IPS-NIHi7 (cell line): ENCODE measurements around the gene GTPBP1.

Source experiments
- DNase-seq: peaks from one replicate; pipeline ENCODE4 v3.0.0; 2012; ENCODE audit warnings: mixed read lengths; ENCODE audit errors: extremely low spot score

The GTPBP1 gene

DNA sequence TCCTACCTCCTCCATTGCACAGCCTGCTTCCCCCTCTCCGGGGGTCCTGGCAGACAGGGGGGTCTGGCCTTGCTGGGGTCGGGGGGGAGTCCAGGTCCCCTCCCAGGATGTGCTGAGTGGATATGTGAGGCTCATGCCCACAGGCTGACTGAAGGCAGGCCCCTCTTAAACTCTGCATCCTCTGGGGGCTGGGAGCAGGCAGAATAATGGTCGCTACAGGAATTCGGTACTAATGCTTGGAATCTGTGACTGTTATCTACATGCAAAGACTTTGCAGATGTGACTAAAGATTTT lies 51.7 kb downstream of the GTPBP1 start:
- DNase-seq = no peak

GRCh38 chr22:38758276-38758945 lies 52.7 kb downstream of the GTPBP1 start:
- no peak for DNase-seq

GRCh38 chr22:38759005-38759404 lies 53.3 kb downstream of the GTPBP1 start:
- DNase-seq = no peak

DNA sequence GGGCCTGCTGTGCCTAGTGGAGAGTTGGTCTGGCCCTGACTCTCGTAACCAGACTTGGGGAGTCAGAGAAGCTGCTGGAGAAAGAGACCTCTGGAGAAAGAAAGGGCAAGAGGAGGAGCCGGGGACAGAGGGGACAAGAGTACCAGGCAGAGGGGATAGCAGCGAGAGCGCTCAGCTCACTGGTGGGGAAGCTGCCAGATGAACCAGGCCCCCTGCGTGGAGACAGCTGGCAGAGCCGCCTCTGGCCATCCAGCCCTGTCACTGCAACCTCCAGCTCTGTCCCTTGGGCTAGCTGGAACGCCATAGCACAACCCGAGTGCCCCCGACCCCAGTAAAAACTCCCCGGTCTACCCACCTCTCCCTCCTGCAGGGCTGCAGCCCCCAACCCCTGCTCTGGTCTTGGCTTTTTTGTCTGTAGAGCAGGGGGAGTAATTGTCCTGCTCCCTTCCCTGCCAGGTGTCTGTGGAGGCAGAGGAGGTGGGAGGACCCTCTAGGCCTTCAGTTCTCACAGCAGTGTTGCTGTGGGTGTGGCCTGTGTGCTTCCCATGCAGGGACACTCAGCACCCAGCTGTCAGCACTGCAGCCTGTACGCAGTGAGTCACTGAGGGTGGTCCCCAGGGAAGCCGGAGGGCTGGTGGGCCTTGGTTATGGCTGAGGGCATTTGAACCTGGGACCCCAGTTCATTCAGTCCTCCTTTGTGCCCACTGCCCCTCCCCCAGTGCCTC lies 54.9 kb downstream of the GTPBP1 start:
- no peak for DNase-seq

DNA sequence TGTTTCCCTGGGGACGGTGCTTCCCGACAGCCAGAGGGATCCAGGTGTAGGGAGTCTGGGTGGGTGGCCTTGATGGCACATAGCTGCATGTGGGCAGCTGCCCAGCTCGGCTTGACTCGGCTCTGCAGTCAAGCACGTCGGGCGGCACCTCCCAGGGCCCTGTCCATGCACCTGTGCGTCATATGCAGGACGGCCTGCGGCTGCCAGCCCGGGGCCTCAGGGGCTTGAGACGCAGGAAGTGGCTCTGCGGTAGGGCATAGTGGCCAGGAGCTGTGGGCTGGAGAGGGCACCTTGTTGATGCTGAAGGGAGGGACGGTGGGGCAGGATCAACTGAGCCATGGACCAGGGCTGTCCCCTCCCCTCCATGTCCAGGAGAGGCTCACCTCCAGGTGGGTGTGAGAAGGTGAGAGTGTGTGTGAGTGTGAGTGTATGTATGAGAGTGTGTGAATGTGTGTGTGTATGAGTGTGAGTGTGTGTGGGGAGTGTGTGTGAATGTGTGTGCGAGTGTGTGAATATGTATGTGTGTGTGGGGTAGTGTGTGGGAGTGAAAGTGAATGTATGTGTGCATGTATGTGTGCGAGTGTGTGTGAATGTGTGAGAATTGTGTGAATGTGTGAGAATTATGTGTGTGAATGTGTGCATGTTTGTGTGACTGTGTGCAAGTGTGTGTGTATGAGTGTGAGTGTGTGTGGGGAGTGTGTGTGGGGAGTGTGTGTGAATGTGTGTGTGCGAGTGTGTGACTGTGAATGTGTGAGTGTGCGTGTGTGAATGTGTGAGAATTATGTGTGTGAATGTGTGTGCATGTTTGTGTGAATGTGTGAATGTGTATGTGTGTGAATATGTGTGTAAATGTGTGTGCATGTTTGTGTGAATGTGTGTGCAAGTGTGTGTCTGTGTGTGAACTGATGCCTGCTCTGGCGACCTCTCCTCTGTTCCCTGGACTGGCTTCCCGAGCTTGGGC lies 55.7 kb downstream of the GTPBP1 start:
- DNase-seq = no peak

- no peak for DNase-seq
Observed at GRCh38 chr22:38762551-38762983, 56.8 kb downstream of the GTPBP1 start.

- DNase-seq = peak; percentile 95
Observed at GRCh38 chr22:38766076-38766777, 60.5 kb downstream of the GTPBP1 start.

GRCh38 chr22:38767313-38767712 lies 61.6 kb downstream of the GTPBP1 start:
- no peak for DNase-seq

DNA sequence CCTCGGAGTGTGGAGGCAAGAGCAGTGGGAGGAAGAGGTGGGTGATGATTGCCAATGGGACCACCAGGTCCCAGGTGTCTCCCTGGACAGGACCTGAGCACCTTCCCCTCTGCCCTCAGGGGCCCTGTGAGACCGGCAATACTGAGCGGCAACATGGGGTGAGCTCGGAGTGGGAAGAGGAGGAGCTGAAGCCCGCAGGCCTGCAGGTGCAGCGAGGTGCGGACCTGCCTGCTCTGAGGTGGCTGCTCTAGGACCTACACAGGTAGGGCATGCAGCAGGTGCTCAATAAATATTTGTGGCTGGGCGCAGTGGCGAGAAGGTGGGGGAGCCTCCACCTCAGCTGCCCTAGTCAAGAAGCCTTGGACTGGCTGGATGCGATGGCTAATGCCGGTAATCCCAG lies 62.3 kb downstream of the GTPBP1 start:
- no peak for DNase-seq

- no peak for DNase-seq
Observed at GRCh38 chr22:38770257-38770949, 64.7 kb downstream of the GTPBP1 start.

GRCh38 chr22:38772623-38772873 lies 66.8 kb downstream of the GTPBP1 start:
- DNase-seq = no peak

DNA sequence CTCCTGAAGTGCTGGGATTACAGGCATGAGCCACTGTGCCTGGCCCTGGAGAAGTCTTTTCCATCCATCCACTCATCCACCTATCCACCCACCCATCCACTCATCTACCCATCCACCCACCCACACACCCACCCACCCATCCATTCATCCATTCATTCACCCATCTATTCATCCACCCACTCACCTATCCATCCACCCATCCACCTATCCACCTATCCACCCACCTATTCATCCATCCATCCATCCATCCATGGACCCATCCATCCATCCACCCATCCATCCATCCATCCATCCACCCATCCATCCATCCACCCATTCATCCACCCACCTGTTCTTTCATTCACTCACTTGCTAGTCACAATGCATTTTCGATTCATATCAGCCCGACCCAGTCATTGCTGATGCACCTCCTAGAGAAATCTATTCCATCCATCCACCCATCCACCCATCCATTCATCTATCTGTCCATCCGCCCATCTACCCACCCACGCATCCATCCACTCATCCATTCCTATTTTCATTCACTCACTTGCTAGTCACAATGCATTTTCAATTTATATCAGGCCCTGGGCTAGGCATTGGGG lies 67.7 kb downstream of the GTPBP1 start:
- no peak for DNase-seq

DNA sequence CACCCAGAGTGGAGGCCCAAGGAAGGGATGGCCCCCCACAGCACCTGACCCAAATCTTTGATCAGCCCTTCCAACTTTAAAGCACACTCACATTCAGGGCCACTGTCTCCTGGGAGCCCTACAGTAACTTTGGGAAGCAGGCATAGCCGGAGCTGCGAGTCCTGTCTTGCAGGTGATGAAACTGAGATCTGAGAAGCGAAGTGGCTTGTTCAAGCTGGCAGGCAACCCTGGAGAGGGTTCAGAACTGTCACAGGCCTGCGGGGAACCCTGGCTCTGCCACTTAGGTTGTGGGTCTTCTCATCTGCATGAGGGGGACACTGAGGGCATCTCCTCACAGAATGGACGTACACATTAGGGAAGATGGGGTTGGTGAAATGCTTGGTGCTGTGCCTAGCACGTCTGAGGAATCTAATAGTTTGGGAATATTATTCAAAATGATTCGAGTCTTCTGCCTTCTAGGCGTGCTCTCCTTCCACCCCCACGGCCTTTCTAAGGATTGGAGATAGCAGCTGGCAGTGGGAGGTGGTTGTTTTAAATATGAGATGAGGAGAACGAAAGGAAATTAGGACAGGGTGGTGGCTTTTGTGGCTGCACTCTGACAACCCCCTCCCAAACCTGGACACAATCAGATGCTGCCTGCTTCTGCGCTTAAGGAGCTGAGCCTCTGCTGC lies 68.9 kb downstream of the GTPBP1 start:
- DNase-seq = no peak

DNA sequence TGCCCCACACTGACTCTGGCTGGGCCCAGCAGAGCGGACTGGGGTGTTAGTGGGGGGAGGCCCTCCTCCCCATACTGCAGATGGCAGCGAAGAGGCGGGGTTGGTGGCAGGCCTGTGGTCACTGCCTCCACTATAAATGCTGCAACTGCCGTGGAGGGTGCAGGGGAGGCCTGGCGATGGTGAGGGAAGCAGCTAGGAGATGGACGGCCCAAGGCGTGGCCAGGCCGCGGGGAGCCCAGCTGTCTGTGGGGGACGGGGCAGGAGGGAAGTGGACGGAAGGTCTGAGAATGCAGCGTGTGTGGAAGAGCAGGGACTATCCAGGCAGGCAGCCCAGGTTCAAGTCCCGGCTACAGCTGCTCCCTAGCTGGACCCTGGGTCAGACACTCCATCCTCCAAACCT lies 69.9 kb downstream of the GTPBP1 start:
- DNase-seq = no peak

- DNase-seq = no peak
Observed at GRCh38 chr22:38776086-38776485, 70.3 kb downstream of the GTPBP1 start.

- no peak for DNase-seq
Observed at GRCh38 chr22:38777087-38777671, 71.4 kb downstream of the GTPBP1 start.

GRCh38 chr22:38781033-38781432 lies 75.3 kb downstream of the GTPBP1 start:
- DNase-seq = no peak

DNA sequence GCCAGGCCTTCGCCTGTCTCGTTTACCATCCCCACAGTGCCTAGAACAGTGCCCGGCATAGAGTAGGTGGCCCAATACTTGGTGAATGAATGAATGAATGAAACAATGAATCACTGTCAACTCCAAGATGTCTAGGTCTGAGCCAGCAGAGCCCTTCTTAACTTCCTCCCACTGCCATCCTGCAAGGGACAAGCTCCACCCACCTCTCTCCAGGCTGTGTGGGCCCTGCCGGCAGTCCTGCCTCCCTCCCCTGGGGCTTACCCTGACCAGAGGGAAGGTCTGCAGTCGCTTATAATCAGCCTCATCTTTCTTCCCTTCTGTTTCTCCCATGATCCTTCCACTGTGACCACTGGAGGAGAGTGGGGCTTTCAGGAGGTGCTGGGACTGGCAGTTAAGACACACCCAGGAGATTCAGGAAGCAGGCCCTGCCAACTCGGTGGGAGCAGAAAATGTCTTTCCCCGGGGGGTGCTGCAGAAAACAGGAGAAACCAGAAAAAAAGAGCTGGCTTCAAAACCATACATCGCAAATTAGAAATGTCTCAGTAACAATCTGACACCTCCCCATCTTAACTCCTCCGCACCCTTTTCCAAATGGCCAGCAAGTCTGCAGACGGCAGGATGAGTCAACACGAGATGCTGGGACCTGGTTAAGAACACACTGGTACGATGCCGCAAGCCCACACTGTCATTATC lies 76.8 kb downstream of the GTPBP1 start:
- peak; percentile 54 for DNase-seq
